ENCODE measurements around the gene IFNK.

The IFNK gene

GRCh38 chr9:27572566-27572917 is 48.5 kb downstream of the IFNK start:
- TF ChIP-seq CTCF (IDR thresholded peaks at IDR 0.05; ENCODE audit: low read depth, low read length): no peak
- H3K4me3 ChIP-seq (ENCODE audit: low read depth, low read length): peak overlapping the region; percentile 67

GRCh38 chr9:27572918-27573633 is 49.0 kb downstream of the IFNK start, which contains the start of gene C9orf72:
C9orf72 (minus strand) TSS chr9:27573481; CDS start chr9:27567120, 6,361 bp downstream.
- no peak for TF ChIP-seq CTCF (IDR thresholded peaks at IDR 0.05; ENCODE audit: low read depth, low read length)
- H3K4me3 ChIP-seq (ENCODE audit: low read depth, low read length): peak within 1 kb of the TSS; percentile 67

GRCh38 chr9:27573634-27574590 is 49.8 kb downstream of the IFNK start:
- peak overlapping the region; percentile 67 for H3K4me3 ChIP-seq (ENCODE audit: low read depth, low read length)
- no peak for TF ChIP-seq CTCF (IDR thresholded peaks at IDR 0.05; ENCODE audit: low read depth, low read length)
